GM12801 (cell line): ENCODE measurements around the gene SMIM43.

Source experiments
- TF ChIP-seq, protein P1 (sequence below): IDR thresholded peaks from one replicate; pipeline ENCODE4 v1.5.1; 2011; ENCODE audit warnings: control low read depth; ENCODE audit not compliant: insufficient read length; ENCODE audit errors: extremely low read depth

Gene SMIM43

DNA sequence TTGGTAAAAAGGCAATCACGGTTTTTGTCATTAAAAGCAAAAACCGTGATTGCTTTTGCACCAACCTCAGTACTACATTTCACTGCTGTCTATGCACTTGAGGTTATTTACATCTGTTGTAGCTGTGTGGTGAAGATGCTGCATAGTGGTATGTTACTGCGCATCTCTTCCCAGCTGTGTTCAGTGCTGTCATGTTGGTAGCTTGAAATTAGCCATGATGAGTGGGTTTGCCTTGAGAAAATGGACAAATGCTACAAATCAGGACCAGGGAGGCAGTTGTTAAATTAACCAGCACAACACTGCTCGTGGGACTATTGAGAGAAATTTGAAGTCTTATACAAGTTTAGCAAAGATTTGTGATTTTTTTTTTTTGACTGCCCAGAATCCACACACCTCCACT is 2.2 kb upstream of the SMIM43 start:
- TF ChIP-seq, protein P1, sequence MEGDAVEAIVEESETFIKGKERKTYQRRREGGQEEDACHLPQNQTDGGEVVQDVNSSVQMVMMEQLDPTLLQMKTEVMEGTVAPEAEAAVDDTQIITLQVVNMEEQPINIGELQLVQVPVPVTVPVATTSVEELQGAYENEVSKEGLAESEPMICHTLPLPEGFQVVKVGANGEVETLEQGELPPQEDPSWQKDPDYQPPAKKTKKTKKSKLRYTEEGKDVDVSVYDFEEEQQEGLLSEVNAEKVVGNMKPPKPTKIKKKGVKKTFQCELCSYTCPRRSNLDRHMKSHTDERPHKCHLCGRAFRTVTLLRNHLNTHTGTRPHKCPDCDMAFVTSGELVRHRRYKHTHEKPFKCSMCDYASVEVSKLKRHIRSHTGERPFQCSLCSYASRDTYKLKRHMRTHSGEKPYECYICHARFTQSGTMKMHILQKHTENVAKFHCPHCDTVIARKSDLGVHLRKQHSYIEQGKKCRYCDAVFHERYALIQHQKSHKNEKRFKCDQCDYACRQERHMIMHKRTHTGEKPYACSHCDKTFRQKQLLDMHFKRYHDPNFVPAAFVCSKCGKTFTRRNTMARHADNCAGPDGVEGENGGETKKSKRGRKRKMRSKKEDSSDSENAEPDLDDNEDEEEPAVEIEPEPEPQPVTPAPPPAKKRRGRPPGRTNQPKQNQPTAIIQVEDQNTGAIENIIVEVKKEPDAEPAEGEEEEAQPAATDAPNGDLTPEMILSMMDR: no peak

DNA sequence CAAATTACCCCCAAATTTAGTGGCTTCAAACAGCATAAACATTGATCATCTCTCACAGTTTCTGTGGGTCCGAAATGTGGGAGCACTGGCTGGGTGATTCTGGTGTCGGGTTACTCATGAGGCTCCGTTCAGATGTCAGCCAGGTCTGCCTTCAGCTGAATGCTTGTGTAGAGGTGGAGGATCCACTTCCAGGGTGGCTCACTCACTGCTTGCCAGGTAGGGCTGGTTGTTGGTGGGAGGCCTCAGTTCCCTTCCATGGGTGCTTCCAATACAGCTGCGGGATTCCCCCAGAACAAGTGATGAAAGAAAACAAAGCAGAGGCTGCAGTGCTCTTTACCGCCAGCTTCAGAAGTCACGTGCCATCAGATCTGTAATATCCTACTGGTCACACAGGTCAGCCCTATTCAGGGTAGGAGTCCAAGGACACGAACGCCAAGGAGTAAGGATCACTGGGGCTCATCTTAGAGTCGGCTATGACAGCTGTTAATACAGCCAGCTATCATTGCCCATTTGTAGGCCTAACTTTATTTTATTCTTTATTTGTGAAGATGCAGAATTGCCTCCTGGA is 1.1 kb upstream of the SMIM43 start:
- TF ChIP-seq, protein P1: no peak

DNA sequence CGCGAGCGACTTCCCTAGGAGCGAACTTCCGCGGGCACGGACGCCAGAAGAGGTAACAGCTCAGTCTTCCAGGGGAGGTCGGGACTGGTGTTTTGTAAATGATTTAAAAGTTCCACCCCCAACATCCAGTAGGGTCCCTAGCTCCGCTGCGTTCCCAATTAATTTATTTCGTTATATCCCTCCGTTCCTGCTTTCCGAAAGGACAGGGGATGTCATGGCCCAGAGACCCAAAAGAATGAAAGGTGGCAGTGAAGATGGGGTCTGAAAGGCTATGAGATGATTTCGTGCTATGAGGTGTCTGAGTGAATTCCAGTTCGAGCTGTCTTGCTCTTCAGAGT is 373 bp upstream of the SMIM43 start:
- TF ChIP-seq, protein P1: no peak

DNA sequence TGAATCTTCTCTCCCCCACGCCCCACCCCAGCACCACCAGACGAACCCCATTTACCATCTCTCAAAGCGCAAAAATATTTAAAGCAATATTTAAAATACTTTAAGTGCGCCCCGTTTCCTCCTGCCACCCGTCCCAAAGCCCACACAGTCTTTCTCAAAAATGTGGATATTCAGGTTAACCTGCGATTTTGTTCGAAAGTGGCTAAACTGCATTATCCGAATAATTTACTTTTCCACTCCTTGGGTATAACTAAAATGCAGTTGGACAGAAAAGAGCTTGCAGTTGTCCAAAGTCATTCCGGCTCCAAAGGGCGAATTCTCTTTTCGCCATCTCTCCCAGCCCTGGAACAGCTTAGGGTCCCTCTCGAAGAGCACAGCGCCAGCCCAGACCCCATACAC is 662 bp downstream of the SMIM43 start:
- TF ChIP-seq, protein P1: no peak

DNA sequence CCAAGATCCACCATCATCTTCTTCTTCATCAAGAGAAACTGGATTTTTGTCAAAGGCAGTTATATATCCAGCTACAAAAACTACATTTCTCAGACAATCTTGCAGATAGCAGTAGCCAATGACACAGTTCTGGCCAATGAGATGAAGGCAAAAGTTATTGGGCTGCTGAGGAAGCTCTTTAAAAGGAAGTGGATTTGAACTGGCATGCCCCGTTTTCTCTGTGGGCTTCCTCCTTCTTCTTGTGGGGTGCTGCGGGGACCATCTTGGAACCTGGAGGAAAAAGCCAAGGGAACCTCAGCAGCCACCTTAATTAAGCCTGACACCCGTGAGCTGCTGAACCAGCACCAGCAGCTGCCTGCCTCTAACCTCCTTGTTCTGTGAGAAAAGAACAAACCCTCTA is 4.8 kb downstream of the SMIM43 start:
- TF ChIP-seq, protein P1: no peak

DNA sequence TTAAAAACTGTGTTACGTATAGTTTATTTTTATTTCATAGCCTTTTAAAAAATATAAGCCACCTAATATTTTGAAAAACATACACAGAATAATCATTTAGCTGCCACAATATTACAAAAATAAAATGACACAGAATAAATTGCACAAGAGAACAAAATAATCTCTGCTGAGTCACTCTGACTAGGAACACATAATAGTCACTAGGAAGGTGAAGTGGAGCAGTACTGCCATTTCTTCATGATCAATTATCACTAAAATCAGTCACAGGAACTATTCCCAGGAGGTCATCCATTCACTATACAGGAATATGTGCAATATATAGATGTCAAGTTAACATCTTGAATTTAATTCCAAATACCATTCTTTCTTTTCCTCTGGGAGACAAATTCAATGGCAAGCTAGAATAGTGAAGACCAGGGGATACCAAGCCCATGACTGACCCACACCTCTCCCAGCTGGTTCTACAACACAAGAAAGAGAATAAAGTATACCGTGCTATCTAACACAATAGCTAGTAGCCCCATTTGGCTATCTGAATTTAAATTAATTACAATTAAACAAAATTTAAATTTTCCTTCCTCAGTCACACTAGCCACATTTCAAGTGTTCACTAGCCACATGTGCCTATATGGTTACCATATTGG is 5.9 kb downstream of the SMIM43 start:
- TF ChIP-seq, protein P1: no peak

DNA sequence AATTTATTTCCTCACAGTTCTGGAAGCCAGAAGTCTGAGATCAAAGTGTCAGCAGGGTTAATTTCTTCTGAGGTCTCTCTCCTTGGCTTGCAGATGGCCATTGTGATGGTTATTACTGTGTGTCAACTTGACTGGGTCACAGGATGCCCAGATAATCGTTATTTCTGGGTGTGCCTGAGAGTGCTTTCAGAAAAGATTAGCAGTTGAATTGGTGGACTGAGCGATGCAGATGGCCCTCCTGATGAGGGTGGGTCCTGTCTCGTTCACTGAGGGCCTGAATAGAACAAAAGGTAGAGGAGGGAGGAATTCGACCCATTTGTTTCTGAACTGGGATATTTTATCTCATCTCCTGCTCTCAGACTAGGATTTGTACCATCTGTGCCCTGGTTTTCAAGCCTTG is 15.7 kb downstream of the SMIM43 start:
- TF ChIP-seq, protein P1: no peak
